Peyer's patch (tissue), 4 donors: ENCODE results near the gene PGRMC2.
"Not testable (repeated sequence)": the region's sequence is repeated elsewhere in the genome, so short reads cannot be mapped to it uniquely, and the experiment has no call there.

Source experiments
- CTCF ChIP-seq, 6 experiments: fragments of 450-650 bp in 4 of 6; fragments of 200-600 bp in 2 of 6; sonication (generic) in 1 of 6; IDR thresholded peaks; one replicate each; pipeline ENCODE4 v1.5.1; 2017 to 2019; ENCODE audit warnings: antibody characterized with exemption in 6 of 6, mild to moderate bottlenecking in 3 of 6, moderate library complexity in 1 of 6
- POLR2A ChIP-seq, 2 donors: fragments of 450-650 bp; IDR thresholded peaks; one replicate each; pipeline ENCODE4 v1.5.1; 2017; ENCODE audit warnings: antibody characterized with exemption in 2 of 2, mild to moderate bottlenecking in 2 of 2, moderate library complexity in 2 of 2

GRCh38 chr4:128258166-128258565, 29.4 kb downstream of the PGRMC2 start:
- TF ChIP-seq POLR2A, CTCF (IDR thresholded peaks at IDR 0.05): not testable (repeated sequence)
